ENCODE results near the gene CACNB4. TPM values are rescaled to one million over a fixed set of nuclear protein-coding genes. Genes with fewer than 3 reads are reported as not detected.

Gene CACNB4
- total RNA-seq, 1 donor from 2014 or later, result 4.9 TPM

GRCh38 chr2:151808258-151809072 lies 290.4 kb downstream of the CACNB4 start:
- DNase-seq (ENCODE audit: extremely low spot score in 2 of 2), result no peak
- H3K27me3 ChIP-seq, result no peaks in the 10 kb centered on the region
- H3K36me3 ChIP-seq, result peaks cover 0 to 47% of the 10 kb centered on the region in 2 donors
- H3K9me3 ChIP-seq, result no peaks in the 10 kb centered on the region
- H3K4me1 ChIP-seq, result no peaks in the 10 kb centered on the region
- no peak overlapping the region for H3K4me3 ChIP-seq
- intact Hi-C loops (cut with DNase I), result no loop called here
- TF ChIP-seq, protein P1, sequence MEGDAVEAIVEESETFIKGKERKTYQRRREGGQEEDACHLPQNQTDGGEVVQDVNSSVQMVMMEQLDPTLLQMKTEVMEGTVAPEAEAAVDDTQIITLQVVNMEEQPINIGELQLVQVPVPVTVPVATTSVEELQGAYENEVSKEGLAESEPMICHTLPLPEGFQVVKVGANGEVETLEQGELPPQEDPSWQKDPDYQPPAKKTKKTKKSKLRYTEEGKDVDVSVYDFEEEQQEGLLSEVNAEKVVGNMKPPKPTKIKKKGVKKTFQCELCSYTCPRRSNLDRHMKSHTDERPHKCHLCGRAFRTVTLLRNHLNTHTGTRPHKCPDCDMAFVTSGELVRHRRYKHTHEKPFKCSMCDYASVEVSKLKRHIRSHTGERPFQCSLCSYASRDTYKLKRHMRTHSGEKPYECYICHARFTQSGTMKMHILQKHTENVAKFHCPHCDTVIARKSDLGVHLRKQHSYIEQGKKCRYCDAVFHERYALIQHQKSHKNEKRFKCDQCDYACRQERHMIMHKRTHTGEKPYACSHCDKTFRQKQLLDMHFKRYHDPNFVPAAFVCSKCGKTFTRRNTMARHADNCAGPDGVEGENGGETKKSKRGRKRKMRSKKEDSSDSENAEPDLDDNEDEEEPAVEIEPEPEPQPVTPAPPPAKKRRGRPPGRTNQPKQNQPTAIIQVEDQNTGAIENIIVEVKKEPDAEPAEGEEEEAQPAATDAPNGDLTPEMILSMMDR (IDR thresholded peaks at IDR 0.05), result peak in 1 of 3 experiments; percentile 24
- no peak for TF ChIP-seq POLR2AphosphoS5 (IDR thresholded peaks at IDR 0.05; ENCODE audit: insufficient read depth in 1 of 2, low read depth in 1 of 2)
- no peak for TF ChIP-seq POLR2A (IDR thresholded peaks at IDR 0.05)
- no peak overlapping the region for H3K27ac ChIP-seq

DNA sequence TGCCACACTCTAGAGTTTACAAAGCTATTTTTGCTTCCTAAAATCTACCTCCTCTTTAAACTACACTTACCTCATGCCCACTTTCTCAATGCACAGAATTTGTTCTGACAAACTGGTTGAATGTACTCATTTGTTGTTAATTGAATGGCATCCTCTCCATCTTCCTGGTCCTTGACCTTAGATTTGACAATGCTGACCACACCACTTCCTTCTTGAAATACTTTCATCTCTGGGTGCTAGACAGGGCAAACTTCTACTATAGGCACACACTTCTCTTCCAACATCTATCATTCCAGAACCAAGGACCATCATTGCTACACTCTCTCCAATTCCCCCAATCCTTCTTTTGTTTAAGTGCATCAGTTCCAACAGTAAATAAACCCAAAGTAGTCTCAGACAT lies 292.9 kb downstream of the CACNB4 start:
- intact Hi-C loops (cut with DNase I), result no loop called here
- no peak overlapping the region for H3K4me3 ChIP-seq
- TF ChIP-seq POLR2A (IDR thresholded peaks at IDR 0.05) (no peak), POLR2AphosphoS5 (IDR thresholded peaks at IDR 0.05; ENCODE audit: insufficient read depth in 1 of 2, low read depth in 1 of 2) (no peak)
- TF ChIP-seq, protein P1 (IDR thresholded peaks at IDR 0.05), result no peak
- DNase-seq (ENCODE audit: extremely low spot score in 2 of 2), result no peak
- no peaks in the 10 kb centered on the region for H3K27me3 ChIP-seq
- no peaks in the 10 kb centered on the region for H3K4me1 ChIP-seq
- H3K9me3 ChIP-seq, result no peaks in the 10 kb centered on the region
- no peak overlapping the region for H3K27ac ChIP-seq
- peaks cover 0 to 36% of the 10 kb centered on the region in 2 donors for H3K36me3 ChIP-seq

DNA sequence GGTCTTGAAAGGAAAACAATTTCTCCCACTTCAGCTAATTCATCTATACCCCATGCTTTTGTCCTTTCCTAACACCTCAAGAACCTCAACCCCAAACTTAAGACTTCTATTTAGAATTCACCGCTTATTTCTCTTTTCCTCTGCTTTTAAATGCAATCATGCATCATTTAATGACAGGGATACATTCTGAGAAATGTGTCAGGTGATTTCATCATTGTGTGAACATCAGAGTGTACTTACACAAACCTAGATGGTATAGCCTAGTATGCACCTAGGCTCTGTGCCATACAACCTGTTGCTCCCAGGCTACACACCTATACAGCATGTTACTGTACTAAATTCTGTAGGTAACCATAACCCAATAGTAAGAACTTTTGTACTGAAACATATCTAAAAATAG lies 293.5 kb downstream of the CACNB4 start:
- H3K4me1 ChIP-seq, result no peaks in the 10 kb centered on the region
- H3K27ac ChIP-seq, result no peak overlapping the region
- intact Hi-C loops (cut with DNase I), result no loop called here
- no peak for DNase-seq (ENCODE audit: extremely low spot score in 2 of 2)
- no peaks in the 10 kb centered on the region for H3K9me3 ChIP-seq
- TF ChIP-seq POLR2AphosphoS5 (IDR thresholded peaks at IDR 0.05; ENCODE audit: insufficient read depth in 1 of 2, low read depth in 1 of 2) (no peak), POLR2A (IDR thresholded peaks at IDR 0.05) (no peak)
- TF ChIP-seq, protein P1 (IDR thresholded peaks at IDR 0.05), result no peak
- no peaks in the 10 kb centered on the region for H3K27me3 ChIP-seq
- H3K4me3 ChIP-seq, result no peak overlapping the region
- peaks cover 0 to 32% of the 10 kb centered on the region in 2 donors for H3K36me3 ChIP-seq

GRCh38 chr2:151803811-151804210 lies 295.0 kb downstream of the CACNB4 start:
- intact Hi-C loops (cut with DNase I), result no loop called here
- Histone ChIP-seq H3K9me3 (no peaks in the 10 kb centered on the region), H3K4me1 (no peaks in the 10 kb centered on the region), H3K4me3 (no peak overlapping the region), H3K27me3 (no peaks in the 10 kb centered on the region), H3K27ac (no peak overlapping the region), H3K36me3 (peaks cover 0 to 31% of the 10 kb centered on the region in 2 donors)
- no peak for TF ChIP-seq POLR2A (IDR thresholded peaks at IDR 0.05)
- TF ChIP-seq POLR2AphosphoS5 (IDR thresholded peaks at IDR 0.05; ENCODE audit: insufficient read depth in 1 of 2, low read depth in 1 of 2), result no peak
- DNase-seq (ENCODE audit: extremely low spot score in 2 of 2), result no peak

- Histone ChIP-seq H3K36me3 (peaks cover 0 to 31% of the 10 kb centered on the region in 2 donors), H3K4me3 (no peak overlapping the region), H3K9me3 (no peaks in the 10 kb centered on the region), H3K4me1 (no peaks in the 10 kb centered on the region), H3K27ac (no peak overlapping the region), H3K27me3 (no peaks in the 10 kb centered on the region)
- no peak for DNase-seq (ENCODE audit: extremely low spot score in 2 of 2)
- no peak for TF ChIP-seq POLR2A (IDR thresholded peaks at IDR 0.05)
- no peak for TF ChIP-seq POLR2AphosphoS5 (IDR thresholded peaks at IDR 0.05; ENCODE audit: insufficient read depth in 1 of 2, low read depth in 1 of 2)
- intact Hi-C loops (cut with DNase I), result no loop called here
Measured at GRCh38 chr2:151802315-151802714, 296.5 kb downstream of the CACNB4 start.

DNA sequence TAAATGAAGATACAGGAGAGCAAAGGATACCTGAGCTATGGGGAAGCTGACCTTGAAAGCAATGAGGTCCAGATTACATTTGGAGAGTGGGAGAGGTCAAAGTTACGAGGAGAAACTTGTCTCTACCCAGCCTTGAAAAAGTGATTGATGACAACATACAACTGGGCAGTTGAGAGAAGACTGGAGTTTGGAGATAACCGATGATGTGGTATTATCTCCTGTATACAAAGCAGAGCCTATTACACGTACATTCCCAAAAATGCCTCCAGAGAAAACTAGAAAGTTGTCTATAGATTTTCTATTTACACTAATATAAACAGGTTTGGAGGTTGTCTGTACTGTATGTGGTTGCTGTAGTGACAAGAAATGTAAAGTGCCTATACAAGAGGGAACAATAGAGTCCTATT lies 299.0 kb downstream of the CACNB4 start:
- Histone ChIP-seq H3K27me3 (no peaks in the 10 kb centered on the region), H3K4me1 (no peaks in the 10 kb centered on the region), H3K9me3 (no peaks in the 10 kb centered on the region), H3K36me3 (peaks cover 0 to 22% of the 10 kb centered on the region in 2 donors), H3K4me3 (no peak overlapping the region), H3K27ac (no peak overlapping the region)
- no peak for DNase-seq (ENCODE audit: extremely low spot score in 2 of 2)
- intact Hi-C loops (cut with DNase I), result no loop called here
- TF ChIP-seq, protein P1 (IDR thresholded peaks at IDR 0.05), result no peak
- TF ChIP-seq POLR2A (IDR thresholded peaks at IDR 0.05) (no peak), POLR2AphosphoS5 (IDR thresholded peaks at IDR 0.05; ENCODE audit: insufficient read depth in 1 of 2, low read depth in 1 of 2) (no peak)
